ENCODE results near the gene TRIM25. TPM values are rescaled to one million over a fixed set of nuclear protein-coding genes. Genes with fewer than 3 reads are reported as not detected.
A peak's percentile ranks its signal among the peaks of the same experiment; 100 is the strongest.

The TRIM25 gene
- total RNA-seq, 1 experiment from 2014 or later, result 32.5 TPM

DNA sequence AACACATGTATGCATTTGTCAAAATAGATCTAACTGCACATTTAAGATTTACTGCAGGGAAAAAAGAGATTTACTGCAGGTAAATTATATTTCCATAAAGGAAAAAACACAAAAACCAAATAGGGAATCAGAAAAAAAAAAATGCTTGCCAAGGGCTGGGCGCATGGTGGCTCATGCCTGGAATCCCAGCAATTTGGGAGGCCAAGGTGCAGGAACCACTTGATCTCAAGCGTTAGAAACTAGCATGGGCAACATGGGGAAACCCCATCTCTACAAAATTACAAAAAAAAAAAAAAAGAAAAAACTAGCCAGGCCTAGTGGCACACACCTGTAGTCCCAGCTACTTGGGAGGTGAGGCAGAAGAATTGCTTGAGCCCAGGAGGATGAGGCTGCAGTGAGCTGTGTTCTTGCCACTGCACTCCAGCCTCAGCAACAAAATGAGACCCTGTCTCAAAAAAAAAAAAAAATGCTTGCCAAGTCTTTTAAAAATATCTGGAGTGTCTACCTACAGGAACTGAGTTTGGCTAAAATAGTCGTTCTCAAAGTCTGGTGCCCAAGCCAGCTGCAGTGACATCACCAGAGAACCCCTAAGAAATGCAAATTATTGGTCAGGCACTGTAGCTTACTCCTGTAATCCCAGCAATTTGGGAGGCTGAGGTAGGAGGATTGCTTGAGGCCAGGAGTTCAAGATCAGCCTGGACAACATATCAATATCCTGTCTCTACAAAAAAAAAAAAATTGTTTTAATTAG is 17.5 kb downstream of the TRIM25 start:
- Histone ChIP-seq H2AFZ (ENCODE audit: low read length) (no peak overlapping the region), H3T11ph (ENCODE audit: low read length) (no peak overlapping the region), H3K56ac (ENCODE audit: insufficient read length, low read depth, low read length) (no peak overlapping the region), H2BK5ac (ENCODE audit: insufficient read length, low read length) (no peak overlapping the region), H3K27ac (ENCODE audit: insufficient read length, low read depth, low read length) (no peak overlapping the region), H4K8ac (replicated peaks; ENCODE audit: insufficient read length, low read depth, low read length) (no peak overlapping the region), H2BK15ac (ENCODE audit: low read depth, low read length) (no peak overlapping the region), H3K9ac (ENCODE audit: extremely low read depth, insufficient read length, low read length) (no peak overlapping the region), H3K4me1 (ENCODE audit: insufficient read depth, low read length) (no peaks in the 10 kb centered on the region), H2BK20ac (ENCODE audit: low read depth, low read length, poor library complexity, severe bottlenecking) (no peak overlapping the region), H3K9me3 (ENCODE audit: control insufficient read depth, low read depth, low read length) (no peaks in the 10 kb centered on the region), H3K23ac (ENCODE audit: insufficient read length, low read depth, low read length) (no peak overlapping the region), H3K23me2 (ENCODE audit: insufficient read length, low read depth, low read length, poor library complexity, severe bottlenecking) (no peaks in the 10 kb centered on the region), H4K5ac (ENCODE audit: insufficient read length, low read depth, low read length) (no peak overlapping the region), H3K14ac (ENCODE audit: insufficient read depth, low read length) (no peak overlapping the region), H2BK120ac (ENCODE audit: low read depth, low read length, poor library complexity, severe bottlenecking) (no peak overlapping the region), H4K20me1 (ENCODE audit: control insufficient read depth, insufficient read depth, insufficient read length) (no peaks in the 10 kb centered on the region), H4K91ac (ENCODE audit: insufficient read length, low read depth, low read length) (no peak overlapping the region), H3K79me1 (ENCODE audit: insufficient read depth, low read depth, low read length, poor library complexity, severe bottlenecking) (no peaks in the 10 kb centered on the region), H3K79me2 (ENCODE audit: insufficient read depth, low read length) (no peaks in the 10 kb centered on the region), H3K4me2 (ENCODE audit: insufficient read depth, insufficient read length, low read length) (no peak overlapping the region), H2AK5ac (ENCODE audit: insufficient read length, low read length) (no peak overlapping the region), H3K4ac (ENCODE audit: low read depth, low read length) (no peak overlapping the region), H3K27me3 (ENCODE audit: insufficient read depth, low read length) (no peaks in the 10 kb centered on the region), H2BK12ac (ENCODE audit: insufficient read length, low read depth, low read length) (no peak overlapping the region), H3K18ac (ENCODE audit: insufficient read length, low read depth, low read length) (no peak overlapping the region)
- DNase-seq, result no peak
- Mint-ChIP-seq H3K4me1 (peaks cover 11 to 28% of the 10 kb centered on the region in 2 experiments), H3K36me3 (ENCODE audit: insufficient read depth in 1 of 3, low read depth in 3 of 3) (peaks cover 23 to 78% (median 33%) of the 10 kb centered on the region in 3 experiments; a peak in 5 of 7 replicates), H3K9me3 (no peaks in the 10 kb centered on the region), H3K27me3 (ENCODE audit: low read depth) (no peaks in the 10 kb centered on the region), H3K4me3 (no peak overlapping the region), H3K27ac (peak overlapping the region in 1 of 3 experiments; percentile 78; a peak in 3 of 7 replicates)
- no CpG with 5 or more reads among the region's 3 CpGs for WGBS (ENCODE audit: extremely low coverage, insufficient read length, low lambda C conversion rate)
- TF ChIP-seq, protein P1, sequence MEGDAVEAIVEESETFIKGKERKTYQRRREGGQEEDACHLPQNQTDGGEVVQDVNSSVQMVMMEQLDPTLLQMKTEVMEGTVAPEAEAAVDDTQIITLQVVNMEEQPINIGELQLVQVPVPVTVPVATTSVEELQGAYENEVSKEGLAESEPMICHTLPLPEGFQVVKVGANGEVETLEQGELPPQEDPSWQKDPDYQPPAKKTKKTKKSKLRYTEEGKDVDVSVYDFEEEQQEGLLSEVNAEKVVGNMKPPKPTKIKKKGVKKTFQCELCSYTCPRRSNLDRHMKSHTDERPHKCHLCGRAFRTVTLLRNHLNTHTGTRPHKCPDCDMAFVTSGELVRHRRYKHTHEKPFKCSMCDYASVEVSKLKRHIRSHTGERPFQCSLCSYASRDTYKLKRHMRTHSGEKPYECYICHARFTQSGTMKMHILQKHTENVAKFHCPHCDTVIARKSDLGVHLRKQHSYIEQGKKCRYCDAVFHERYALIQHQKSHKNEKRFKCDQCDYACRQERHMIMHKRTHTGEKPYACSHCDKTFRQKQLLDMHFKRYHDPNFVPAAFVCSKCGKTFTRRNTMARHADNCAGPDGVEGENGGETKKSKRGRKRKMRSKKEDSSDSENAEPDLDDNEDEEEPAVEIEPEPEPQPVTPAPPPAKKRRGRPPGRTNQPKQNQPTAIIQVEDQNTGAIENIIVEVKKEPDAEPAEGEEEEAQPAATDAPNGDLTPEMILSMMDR (conservative IDR thresholded peaks at IDR 0.05), result no peak

Data from H9 (cell line).